ENCODE results near the gene VWA7.
"Not testable (repeated sequence)": the region's sequence is repeated elsewhere in the genome, so short reads cannot be mapped to it uniquely, and the experiment has no call there.

VWA7 gene

DNA sequence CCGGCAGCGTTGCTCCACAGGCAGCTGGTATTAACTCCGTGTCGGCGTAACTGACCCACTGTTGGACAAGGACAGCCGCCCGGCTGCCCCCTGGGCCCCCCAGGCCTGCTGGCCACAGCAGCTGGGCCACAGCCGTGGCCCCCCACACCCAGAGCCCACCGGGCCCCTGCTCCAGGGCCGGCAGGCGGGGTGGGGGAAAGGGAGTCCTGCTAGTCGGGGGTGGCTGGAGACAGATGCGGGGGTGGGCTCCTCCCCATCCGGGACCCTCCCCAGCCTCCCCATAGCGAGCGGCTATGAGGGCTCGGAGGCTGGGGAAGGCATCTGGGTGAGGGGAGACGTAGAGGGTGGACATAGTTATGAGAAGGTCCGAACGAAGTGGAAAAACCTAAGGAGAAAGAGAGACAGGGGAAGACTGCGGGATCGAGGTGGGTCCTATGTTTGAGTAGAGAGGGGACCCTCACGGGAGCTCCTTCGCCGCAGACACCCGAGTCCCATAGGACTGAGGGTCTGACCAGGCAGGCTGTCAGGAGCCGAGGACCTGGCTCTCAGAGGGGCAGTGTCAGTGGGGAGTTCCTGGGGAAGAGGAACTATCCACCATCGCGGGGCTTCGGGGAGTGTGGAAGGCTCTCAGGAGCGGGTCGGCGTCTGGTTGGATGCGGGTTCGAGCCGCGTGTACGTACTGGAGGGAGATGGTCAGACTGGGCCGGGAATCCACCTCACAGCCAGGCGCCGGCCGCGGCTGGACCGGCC, 17.9 kb upstream of the VWA7 start:
- peak overlapping the region; percentile 98 for H3K27ac Mint-ChIP-seq (ENCODE audit: low read depth)
- DNase-seq (ENCODE audit: low spot score in 2 of 2) (no peak), ATAC-seq (replicated peaks; ENCODE audit: extremely low read depth, poor library complexity, severe bottlenecking) (peak; percentile 8)
- H3K9me3 Mint-ChIP-seq: no peaks in the 10 kb centered on the region
- peaks cover 42% of the 10 kb centered on the region for H3K4me1 Mint-ChIP-seq
- no peaks in the 10 kb centered on the region for H3K27me3 Mint-ChIP-seq
- peaks cover 12% of the 10 kb centered on the region for H3K36me3 Mint-ChIP-seq (ENCODE audit: insufficient read depth)
- peak overlapping the region; percentile 98 for H3K4me3 Mint-ChIP-seq

GRCh38 chr6:31794294-31794865, 17.3 kb upstream of the VWA7 start:
- H3K27ac Mint-ChIP-seq (ENCODE audit: low read depth): peak overlapping the region; percentile 98
- DNase-seq (ENCODE audit: low spot score in 2 of 2): no peak
- H3K9me3 Mint-ChIP-seq: no peaks in the 10 kb centered on the region
- H3K4me1 Mint-ChIP-seq: peaks cover 42% of the 10 kb centered on the region
- peak overlapping the region; percentile 98 for H3K4me3 Mint-ChIP-seq
- H3K27me3 Mint-ChIP-seq: no peaks in the 10 kb centered on the region
- no peak for ATAC-seq (replicated peaks; ENCODE audit: extremely low read depth, poor library complexity, severe bottlenecking)
- peaks cover 16% of the 10 kb centered on the region for H3K36me3 Mint-ChIP-seq (ENCODE audit: insufficient read depth)

DNA sequence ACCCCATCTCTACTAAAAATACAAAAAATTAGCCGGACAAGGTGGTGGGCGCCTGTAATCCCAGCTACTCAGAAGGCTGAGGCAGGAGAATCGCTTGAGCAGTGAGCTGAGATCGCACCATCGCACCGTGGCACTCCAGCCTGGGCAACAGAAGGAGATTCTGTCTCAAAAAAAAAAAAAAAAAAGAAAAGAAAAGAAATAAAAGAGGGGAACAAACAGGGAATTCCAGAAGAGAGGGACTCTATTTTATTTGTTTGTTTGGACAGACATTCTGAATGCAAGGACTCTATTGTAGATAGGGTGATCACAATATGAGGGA, 16.8 kb upstream of the VWA7 start:
- DNase-seq (ENCODE audit: low spot score in 2 of 2); H3K9me3 Mint-ChIP-seq; ATAC-seq (replicated peaks; ENCODE audit: extremely low read depth, poor library complexity, severe bottlenecking); H3K27me3 Mint-ChIP-seq: not testable (repeated sequence)
- H3K4me1 Mint-ChIP-seq: peaks cover 42% of the 10 kb centered on the region
- H3K4me3 Mint-ChIP-seq: peak overlapping the region; percentile 98
- peaks cover 16% of the 10 kb centered on the region for H3K36me3 Mint-ChIP-seq (ENCODE audit: insufficient read depth)
- peak overlapping the region; percentile 98 for H3K27ac Mint-ChIP-seq (ENCODE audit: low read depth)

GRCh38 chr6:31792761-31793171, 15.6 kb upstream of the VWA7 start:
- Mint-ChIP-seq H3K4me1 (peaks cover 35% of the 10 kb centered on the region), H3K9me3 (no peaks in the 10 kb centered on the region), H3K27ac (ENCODE audit: low read depth) (peak overlapping the region; percentile 98), H3K27me3 (no peaks in the 10 kb centered on the region), H3K4me3 (no peak overlapping the region), H3K36me3 (ENCODE audit: insufficient read depth) (peaks cover 13% of the 10 kb centered on the region)
- no peak for DNase-seq (ENCODE audit: low spot score in 2 of 2)
- no peak for ATAC-seq (replicated peaks; ENCODE audit: extremely low read depth, poor library complexity, severe bottlenecking)

GRCh38 chr6:31792090-31792374, 14.9 kb upstream of the VWA7 start:
- Mint-ChIP-seq H3K4me3 (no peak overlapping the region), H3K36me3 (ENCODE audit: insufficient read depth) (peaks cover 13% of the 10 kb centered on the region), H3K27me3 (no peaks in the 10 kb centered on the region), H3K27ac (ENCODE audit: low read depth) (peak overlapping the region; percentile 13), H3K4me1 (peaks cover 28% of the 10 kb centered on the region), H3K9me3 (no peaks in the 10 kb centered on the region)
- ATAC-seq (replicated peaks; ENCODE audit: extremely low read depth, poor library complexity, severe bottlenecking) (no peak), DNase-seq (ENCODE audit: low spot score in 2 of 2) (no peak)

- peaks cover 24% of the 10 kb centered on the region for H3K4me1 Mint-ChIP-seq
- no peaks in the 10 kb centered on the region for H3K9me3 Mint-ChIP-seq
- ATAC-seq (replicated peaks; ENCODE audit: extremely low read depth, poor library complexity, severe bottlenecking): no peak
- DNase-seq (ENCODE audit: low spot score in 2 of 2): no peak
- no peak overlapping the region for H3K4me3 Mint-ChIP-seq
- H3K36me3 Mint-ChIP-seq (ENCODE audit: insufficient read depth): peaks cover 13% of the 10 kb centered on the region
- H3K27ac Mint-ChIP-seq (ENCODE audit: low read depth): peak overlapping the region; percentile 13
- H3K27me3 Mint-ChIP-seq: no peaks in the 10 kb centered on the region
Measured at GRCh38 chr6:31791324-31792089, 14.4 kb upstream of the VWA7 start.

GRCh38 chr6:31785475-31785874, 8.3 kb upstream of the VWA7 start:
- Mint-ChIP-seq H3K36me3 (ENCODE audit: insufficient read depth) (peaks cover 17% of the 10 kb centered on the region), H3K27ac (ENCODE audit: low read depth) (no peak overlapping the region), H3K27me3 (no peaks in the 10 kb centered on the region), H3K9me3 (no peaks in the 10 kb centered on the region), H3K4me1 (peaks cover 1% of the 10 kb centered on the region), H3K4me3 (no peak overlapping the region)
- ATAC-seq (replicated peaks; ENCODE audit: extremely low read depth, poor library complexity, severe bottlenecking) (no peak), DNase-seq (ENCODE audit: low spot score in 2 of 2) (no peak)

DNA sequence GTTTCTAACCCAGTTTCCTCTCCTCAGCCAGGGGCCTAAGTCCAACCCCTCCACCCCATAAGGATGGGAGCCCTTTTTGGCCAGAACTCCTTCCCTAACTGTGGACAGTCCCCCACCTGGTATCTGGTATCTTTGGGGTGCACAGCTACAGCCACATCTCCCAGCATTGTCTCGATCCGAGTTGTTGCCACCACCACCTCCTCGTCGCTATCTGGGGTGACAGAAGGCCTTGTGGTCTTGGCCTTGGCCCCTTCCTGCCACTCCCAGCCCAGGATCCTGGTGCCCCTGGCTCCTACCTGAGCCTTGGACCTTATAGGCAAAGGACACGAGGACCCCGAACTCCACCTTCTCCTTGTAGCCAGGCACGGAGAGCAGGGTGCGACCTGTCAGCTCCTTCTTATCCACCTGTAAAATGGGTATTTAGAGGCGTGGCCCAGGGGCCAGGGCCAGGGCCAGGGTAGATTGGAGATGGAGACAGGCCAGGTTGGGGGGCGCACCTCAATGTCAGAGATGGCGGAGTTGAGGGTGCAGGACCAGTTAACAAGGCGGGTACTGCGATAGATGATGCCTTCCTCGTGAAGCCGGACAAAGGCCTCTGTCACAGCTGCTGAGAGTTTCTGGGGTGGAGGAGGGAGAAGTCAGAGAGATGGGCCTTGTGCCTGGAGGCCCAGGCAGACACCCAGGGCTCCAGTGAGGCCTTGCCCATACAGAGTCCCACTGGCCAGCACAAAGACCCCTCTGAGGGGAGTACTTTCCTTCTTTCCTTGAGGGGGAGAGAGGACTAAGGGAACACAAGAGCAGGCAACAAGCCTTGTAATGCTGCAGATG, 7.2 kb upstream of the VWA7 start:
- Mint-ChIP-seq H3K4me3 (no peak overlapping the region), H3K27me3 (no peaks in the 10 kb centered on the region), H3K27ac (ENCODE audit: low read depth) (no peak overlapping the region), H3K36me3 (ENCODE audit: insufficient read depth) (peaks cover 15% of the 10 kb centered on the region), H3K9me3 (no peaks in the 10 kb centered on the region), H3K4me1 (no peaks in the 10 kb centered on the region)
- no peak for DNase-seq (ENCODE audit: low spot score in 2 of 2)
- no peak for ATAC-seq (replicated peaks; ENCODE audit: extremely low read depth, poor library complexity, severe bottlenecking)

DNA sequence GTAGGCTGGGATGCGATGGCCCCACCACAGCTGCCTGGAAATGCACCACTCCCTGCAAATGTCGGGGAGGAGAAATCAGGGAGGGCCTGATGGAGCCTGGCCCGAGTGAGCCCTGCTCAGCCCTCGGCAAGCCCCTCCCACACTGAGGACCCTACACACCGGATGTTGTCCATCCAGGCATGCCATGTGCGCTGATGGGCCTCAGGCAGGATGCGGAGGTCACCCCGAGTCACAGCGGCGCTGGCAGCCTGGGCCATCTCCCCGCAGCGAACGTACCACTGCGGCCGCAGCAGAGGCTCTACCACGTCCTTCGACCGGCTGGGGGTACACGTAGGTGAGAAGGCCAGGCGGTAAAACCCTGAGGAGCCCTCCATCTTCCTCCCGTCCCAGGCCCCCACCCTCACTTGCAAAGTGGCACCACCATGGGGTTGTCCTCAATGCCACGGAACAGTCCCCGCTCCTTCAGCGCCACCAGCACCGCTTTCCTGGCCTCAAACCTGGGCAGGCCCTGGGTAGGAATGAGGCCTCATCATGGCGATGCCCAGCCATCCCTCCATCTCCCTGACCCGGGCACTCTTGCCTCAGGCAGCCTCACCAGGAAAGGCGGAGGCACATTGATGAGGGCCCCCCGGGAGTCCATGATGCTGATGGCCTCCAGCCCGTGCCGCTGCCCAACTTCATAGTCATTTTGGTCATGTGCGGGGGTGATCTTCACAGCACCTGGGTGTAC, 5.2 kb upstream of the VWA7 start:
- Mint-ChIP-seq H3K27ac (ENCODE audit: low read depth) (no peak overlapping the region), H3K9me3 (no peaks in the 10 kb centered on the region), H3K36me3 (ENCODE audit: insufficient read depth) (peaks cover 19% of the 10 kb centered on the region), H3K4me3 (no peak overlapping the region), H3K27me3 (no peaks in the 10 kb centered on the region), H3K4me1 (peaks cover 6% of the 10 kb centered on the region)
- DNase-seq (ENCODE audit: low spot score in 2 of 2) (no peak), ATAC-seq (replicated peaks; ENCODE audit: extremely low read depth, poor library complexity, severe bottlenecking) (no peak)

GRCh38 chr6:31781244-31782125, 4.4 kb upstream of the VWA7 start:
- H3K9me3 Mint-ChIP-seq: no peaks in the 10 kb centered on the region
- H3K27me3 Mint-ChIP-seq: no peaks in the 10 kb centered on the region
- H3K4me3 Mint-ChIP-seq: no peak overlapping the region
- DNase-seq (ENCODE audit: low spot score in 2 of 2): no peak
- peak overlapping the region; percentile 60 for H3K27ac Mint-ChIP-seq (ENCODE audit: low read depth)
- no peak for ATAC-seq (replicated peaks; ENCODE audit: extremely low read depth, poor library complexity, severe bottlenecking)
- peaks cover 14% of the 10 kb centered on the region for H3K4me1 Mint-ChIP-seq
- peaks cover 19% of the 10 kb centered on the region for H3K36me3 Mint-ChIP-seq (ENCODE audit: insufficient read depth)

DNA sequence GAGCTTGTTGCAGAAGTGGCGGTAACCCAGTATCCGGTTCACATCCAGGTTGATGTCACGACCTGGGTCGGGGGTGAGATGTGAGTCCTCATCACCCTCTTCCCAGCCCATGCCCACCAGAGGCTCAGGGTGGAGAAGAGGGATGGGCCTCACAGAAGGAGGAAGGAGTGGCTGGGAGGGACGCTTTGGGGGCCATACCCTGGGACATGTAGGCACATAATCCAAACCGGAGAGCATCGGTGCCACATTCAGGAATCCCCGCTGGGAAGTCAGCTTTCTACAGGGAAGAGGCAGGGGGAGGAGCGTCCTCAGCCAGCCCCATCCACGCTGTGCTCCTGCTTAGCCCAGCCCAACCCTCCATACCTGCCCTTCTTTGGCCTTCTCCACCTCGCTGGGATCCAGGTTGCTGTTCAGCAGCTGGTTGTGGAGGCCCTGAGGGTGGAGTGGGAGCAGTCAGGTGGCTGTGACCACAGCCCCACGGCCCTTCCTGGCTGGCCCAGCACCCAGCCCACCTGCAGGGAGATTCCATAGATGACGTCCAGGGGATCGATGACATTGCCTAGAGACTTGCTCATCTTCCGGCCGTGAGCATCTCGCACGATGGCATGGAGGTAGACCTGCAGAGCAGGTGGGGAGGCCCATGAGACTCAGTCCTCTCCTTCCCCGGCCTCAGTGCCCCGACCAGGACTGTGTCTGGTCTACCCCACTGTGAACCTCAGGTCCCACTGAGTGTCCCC, 3.5 kb upstream of the VWA7 start:
- H3K4me3 Mint-ChIP-seq: no peak overlapping the region
- no peaks in the 10 kb centered on the region for H3K27me3 Mint-ChIP-seq
- peaks cover 20% of the 10 kb centered on the region for H3K4me1 Mint-ChIP-seq
- peaks cover 19% of the 10 kb centered on the region for H3K36me3 Mint-ChIP-seq (ENCODE audit: insufficient read depth)
- no peak for DNase-seq (ENCODE audit: low spot score in 2 of 2)
- no peaks in the 10 kb centered on the region for H3K9me3 Mint-ChIP-seq
- H3K27ac Mint-ChIP-seq (ENCODE audit: low read depth): peak overlapping the region; percentile 60
- no peak for ATAC-seq (replicated peaks; ENCODE audit: extremely low read depth, poor library complexity, severe bottlenecking)

All from central memory CD8-positive, alpha-beta T cell (primary cell).